ENCODE measurements around the gene ZBTB33. TPM values are rescaled to one million over a fixed set of nuclear protein-coding genes. Genes with fewer than 3 reads are reported as not detected.

ZBTB33 gene
- total and polyA plus RNA-seq, 2 of the 13 experiments (the other 11 are each of a cell fraction or from before 2014, with no cell fraction given), result 6.5 to 20.2 TPM

GRCh38 chrX:120250522-120251271 is at the start of gene ZBTB33 (continued):
- TF ChIP-seq ZNF569 (CRISPR knock-in tag; IDR thresholded peaks at IDR 0.05; ENCODE audit: borderline replicate concordance) (no peak), DMAP1 (CRISPR knock-in tag; IDR thresholded peaks at IDR 0.05) (no peak), ATRX (CRISPR knock-in tag; IDR thresholded peaks at IDR 0.05; ENCODE audit: borderline replicate concordance) (no peak), EP300 (IDR thresholded peaks at IDR 0.05; ENCODE audit: low read depth in 2 of 2, low read length in 2 of 2) (no peak), EP300 (CRISPR knock-in tag; IDR thresholded peaks at IDR 0.05; ENCODE audit: borderline replicate concordance) (no peak), ZNF646 (CRISPR knock-in tag; IDR thresholded peaks at IDR 0.05) (no peak), ZMYM2 (CRISPR knock-in tag; IDR thresholded peaks at IDR 0.05) (no peak), RFXAP (CRISPR knock-in tag; IDR thresholded peaks at IDR 0.05; ENCODE audit: borderline replicate concordance) (peak; percentile 49; the same call in 1 of the 2 replicates), ZFP36L1 (CRISPR knock-in tag; IDR thresholded peaks at IDR 0.05) (0 out of 2 replicates have a peak, but pooled peaks have one; percentile 51), FOXK1 (CRISPR knock-in tag; IDR thresholded peaks at IDR 0.05; ENCODE audit: borderline replicate concordance, low read depth) (peak; percentile 16; the same call in 1 of the 2 replicates), ZNF83 (CRISPR knock-in tag; IDR thresholded peaks at IDR 0.05; ENCODE audit: borderline replicate concordance) (no peak), AKAP8 (CRISPR knock-in tag; IDR thresholded peaks at IDR 0.05) (no peak; the same call in 1 of the 2 replicates), ZNF674 (CRISPR knock-in tag; IDR thresholded peaks at IDR 0.05; ENCODE audit: low read depth) (no peak), ZNF350 (CRISPR knock-in tag; IDR thresholded peaks at IDR 0.05; ENCODE audit: borderline replicate concordance, low read depth) (peak; percentile 22; the same call in 1 of the 2 replicates), JUN (CRISPR knock-in tag; IDR thresholded peaks at IDR 0.05) (no peak), TIGD3 (CRISPR knock-in tag; IDR thresholded peaks at IDR 0.05; ENCODE audit: borderline replicate concordance) (no peak), NFYB (CRISPR knock-in tag; IDR thresholded peaks at IDR 0.05) (no peak), ZNF746 (CRISPR knock-in tag; IDR thresholded peaks at IDR 0.05) (no peak), ZNF678 (CRISPR knock-in tag; IDR thresholded peaks at IDR 0.05) (no peak), ZNF589 (CRISPR knock-in tag; conservative IDR thresholded peaks at IDR 0.05) (no peak), SIX1 (CRISPR knock-in tag; IDR thresholded peaks at IDR 0.05; ENCODE audit: borderline replicate concordance) (no peak), ZNF597 (CRISPR knock-in tag; IDR thresholded peaks at IDR 0.05) (no peak)

All from HepG2 (cell line).